ENCODE results near the gene ITIH2.
A peak's percentile ranks its signal among the peaks of the same experiment; 100 is the strongest.
"Not testable (repeated sequence)": the region's sequence is repeated elsewhere in the genome, so short reads cannot be mapped to it uniquely, and the experiment has no call there.

ITIH2 gene

DNA sequence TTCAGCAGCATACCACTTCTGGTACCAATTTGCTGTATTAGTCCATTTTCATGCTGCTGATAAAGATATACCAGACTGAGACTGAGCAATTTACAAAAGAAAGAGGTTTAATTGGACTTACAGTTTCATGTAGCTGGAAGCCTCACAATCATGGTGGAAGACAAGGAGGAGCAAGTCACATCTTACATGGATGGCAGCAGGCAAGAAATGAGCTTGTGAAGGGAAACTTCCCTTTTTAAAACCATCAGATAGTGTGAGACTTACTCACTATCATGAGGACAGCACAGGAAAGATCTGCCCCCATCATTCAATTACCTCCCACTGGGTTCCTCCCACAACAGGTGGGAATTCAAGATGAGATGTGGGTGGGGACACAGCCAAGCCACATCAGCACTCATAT lies 9.9 kb upstream of the ITIH2 start:
- not testable (repeated sequence) for DNase-seq (ENCODE audit: low spot score)

GRCh38 chr10:7696545-7696944 lies 6.6 kb upstream of the ITIH2 start:
- peak; percentile 15 for DNase-seq (ENCODE audit: low spot score)

- no peak for DNase-seq (ENCODE audit: low spot score)
Measured at GRCh38 chr10:7697426-7697825, 5.7 kb upstream of the ITIH2 start.

GRCh38 chr10:7700577-7701125 lies 2.5 kb upstream of the ITIH2 start:
- DNase-seq (ENCODE audit: low spot score): no peak

- no peak for DNase-seq (ENCODE audit: low spot score)
Measured at GRCh38 chr10:7701158-7701742, 1.9 kb upstream of the ITIH2 start.

DNA sequence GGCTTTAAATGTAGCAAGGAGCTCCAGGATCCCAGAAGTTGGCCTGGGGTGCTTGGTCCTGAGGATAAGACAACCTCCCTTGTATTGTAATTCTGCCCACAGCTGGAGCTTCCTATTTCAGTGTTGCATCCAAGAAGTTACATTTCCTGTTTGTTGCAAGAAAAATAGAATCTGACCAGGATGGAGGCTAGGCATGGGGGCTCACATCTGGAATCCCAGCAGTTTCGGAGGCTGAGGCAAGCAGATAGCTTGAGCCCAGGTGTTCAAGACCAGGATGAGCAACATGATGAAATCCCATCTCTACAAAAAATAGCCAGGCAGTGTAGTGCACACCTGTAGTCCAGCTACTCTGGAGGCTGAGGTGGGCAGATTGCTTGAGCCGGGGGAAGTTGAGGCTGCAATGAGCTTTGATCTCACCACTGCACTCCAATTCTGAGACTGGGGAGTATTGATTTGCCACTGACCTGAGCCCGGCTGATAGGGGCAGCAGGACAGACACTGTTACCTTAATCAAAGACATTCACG lies 766 bp upstream of the ITIH2 start:
- DNase-seq (ENCODE audit: low spot score): no peak

GRCh38 chr10:7704071-7705016 lies 1.2 kb downstream of the ITIH2 start:
- DNase-seq (ENCODE audit: low spot score): no peak

GRCh38 chr10:7705341-7705740 lies 2.2 kb downstream of the ITIH2 start:
- DNase-seq (ENCODE audit: low spot score): no peak

GRCh38 chr10:7706534-7707073 lies 3.5 kb downstream of the ITIH2 start:
- DNase-seq (ENCODE audit: low spot score): no peak

DNA sequence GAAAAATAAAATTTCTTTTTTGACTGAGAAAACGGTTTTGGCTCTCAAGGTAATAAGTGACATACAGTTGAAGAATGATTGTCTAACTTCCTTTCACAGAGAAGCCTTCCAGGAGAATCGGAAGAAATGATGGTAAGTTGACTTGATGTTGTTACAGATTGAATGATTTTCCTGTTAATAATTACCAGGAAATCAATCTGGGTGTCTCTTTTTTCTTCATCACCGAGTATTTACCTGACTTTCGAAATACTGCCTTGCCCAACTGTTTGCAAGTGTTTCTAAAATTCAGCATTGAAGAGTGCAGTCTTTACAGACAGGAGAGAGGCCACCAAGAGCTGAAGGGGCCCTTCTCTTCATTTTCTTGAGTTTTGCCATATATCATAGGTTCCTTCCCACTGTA lies 4.0 kb downstream of the ITIH2 start:
- no peak for DNase-seq (ENCODE audit: low spot score)

DNA sequence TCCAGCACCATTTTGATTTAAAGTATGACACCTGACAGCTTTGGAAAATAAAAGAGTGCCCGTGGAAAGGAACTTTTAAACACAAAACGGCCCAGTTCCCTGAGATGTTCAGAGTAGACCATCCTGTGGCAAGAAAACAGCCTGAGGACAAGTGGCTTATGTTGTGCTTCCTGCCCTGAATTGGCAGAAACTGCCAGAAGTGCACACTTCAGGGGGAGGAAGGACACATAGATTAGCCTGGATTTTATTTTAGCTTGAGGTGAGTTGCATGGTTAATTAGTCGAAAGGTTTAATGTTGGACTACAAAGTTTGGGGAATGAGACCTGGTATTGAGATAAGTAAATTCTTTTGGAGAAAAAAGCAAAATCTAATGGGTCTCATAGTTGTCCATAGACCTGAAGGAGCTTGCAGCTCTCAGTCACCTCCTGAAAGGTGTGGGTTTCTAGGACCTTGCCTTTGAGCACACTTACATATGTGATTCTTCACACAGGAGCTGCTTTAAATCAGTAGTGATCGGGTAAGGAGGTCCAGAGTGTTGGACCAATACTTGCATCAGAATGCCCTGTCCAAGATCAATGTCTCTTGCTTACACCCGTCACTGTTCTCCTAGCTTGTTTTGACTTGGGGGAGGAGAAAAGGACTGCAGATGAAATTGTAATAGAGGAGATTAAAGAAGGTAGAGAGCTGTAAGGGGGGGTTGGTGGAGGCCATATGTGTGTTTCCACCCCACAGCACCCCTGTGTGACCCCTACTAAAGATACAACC lies 4.9 kb downstream of the ITIH2 start:
- no peak for DNase-seq (ENCODE audit: low spot score)

- DNase-seq (ENCODE audit: low spot score): no peak
Measured at GRCh38 chr10:7708832-7709231, 5.7 kb downstream of the ITIH2 start.

DNA sequence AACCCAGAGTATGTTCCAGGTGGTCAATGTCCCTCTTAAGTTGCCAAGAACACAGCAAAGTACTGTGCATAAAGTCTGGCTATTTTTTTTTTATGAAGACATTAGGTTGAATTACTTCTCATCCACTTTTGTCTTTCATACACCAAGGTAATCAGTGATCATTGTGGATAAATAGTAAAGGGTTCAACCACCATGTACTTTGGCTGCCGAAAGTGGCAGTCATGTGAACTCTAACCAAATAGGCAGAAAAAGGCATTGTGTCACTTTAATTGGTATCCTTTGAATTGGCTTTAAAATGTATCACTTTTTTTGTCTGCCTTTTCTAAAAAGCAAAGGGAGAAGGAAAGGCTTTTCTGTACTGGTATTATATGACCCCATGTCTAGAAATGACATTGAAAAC lies 7.3 kb downstream of the ITIH2 start:
- DNase-seq (ENCODE audit: low spot score): no peak

DNA sequence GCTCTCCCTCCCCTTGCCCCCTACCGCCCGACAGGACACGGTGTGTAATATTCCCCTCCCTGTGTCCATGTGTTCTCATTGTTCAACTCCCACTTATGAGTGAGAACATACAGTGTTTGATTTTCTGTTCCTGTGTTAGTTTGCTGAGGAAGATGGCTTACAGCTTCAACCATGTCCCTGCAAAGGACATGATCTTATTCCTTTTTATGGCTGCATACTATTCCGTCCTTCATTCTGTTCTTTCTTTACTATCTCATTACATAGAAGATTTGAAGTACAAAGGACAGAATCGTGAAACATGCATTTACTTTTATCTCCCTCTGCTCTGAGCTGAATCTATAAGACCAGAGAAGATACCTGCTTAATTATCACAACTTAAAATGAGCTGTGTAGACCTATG lies 8.0 kb downstream of the ITIH2 start:
- not testable (repeated sequence) for DNase-seq (ENCODE audit: low spot score)

GRCh38 chr10:7715515-7715914 lies 12.4 kb downstream of the ITIH2 start:
- DNase-seq (ENCODE audit: low spot score): no peak

DNA sequence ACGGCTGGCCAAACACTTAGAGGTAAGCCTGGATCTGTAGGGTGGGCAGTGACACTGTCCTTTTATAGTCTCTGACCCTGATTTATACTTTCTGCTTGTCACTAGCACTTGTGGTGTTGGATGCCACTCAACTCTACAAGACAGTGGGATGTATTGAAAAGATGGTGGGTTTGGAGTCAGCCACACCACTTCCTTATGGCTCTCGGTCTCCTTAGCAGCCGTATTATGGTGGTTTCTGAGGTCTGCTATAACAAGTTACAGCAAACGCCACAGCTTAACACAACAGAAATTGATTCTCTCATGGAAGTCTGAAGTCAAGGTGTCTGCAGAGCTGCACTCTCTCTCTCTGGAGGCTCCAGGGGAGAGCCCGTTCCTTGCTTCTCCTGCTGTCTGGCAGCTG lies 14.7 kb downstream of the ITIH2 start:
- no peak for DNase-seq (ENCODE audit: low spot score)

- DNase-seq (ENCODE audit: low spot score): no peak
Measured at GRCh38 chr10:7718685-7719084, 15.6 kb downstream of the ITIH2 start.

DNA sequence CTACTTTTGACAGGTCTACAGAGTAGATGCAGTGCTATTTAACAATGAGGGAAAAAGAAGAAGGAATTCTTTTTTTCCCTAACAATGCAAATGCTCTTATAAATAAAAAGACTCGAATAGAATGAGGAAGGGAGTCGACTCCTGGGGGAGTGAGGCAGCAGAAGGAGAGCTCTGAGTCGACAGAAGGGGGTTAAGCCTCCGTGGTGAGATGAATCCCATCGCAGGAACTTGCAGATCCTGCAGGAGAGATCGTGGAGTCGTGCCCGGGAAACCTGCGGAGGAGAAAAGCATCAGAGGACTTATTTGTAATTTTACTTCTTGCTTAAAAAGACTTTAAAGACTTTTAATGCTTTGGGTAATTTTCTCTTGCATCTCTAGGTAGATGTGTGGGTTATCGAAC lies 17.4 kb downstream of the ITIH2 start:
- DNase-seq (ENCODE audit: low spot score): no peak

DNA sequence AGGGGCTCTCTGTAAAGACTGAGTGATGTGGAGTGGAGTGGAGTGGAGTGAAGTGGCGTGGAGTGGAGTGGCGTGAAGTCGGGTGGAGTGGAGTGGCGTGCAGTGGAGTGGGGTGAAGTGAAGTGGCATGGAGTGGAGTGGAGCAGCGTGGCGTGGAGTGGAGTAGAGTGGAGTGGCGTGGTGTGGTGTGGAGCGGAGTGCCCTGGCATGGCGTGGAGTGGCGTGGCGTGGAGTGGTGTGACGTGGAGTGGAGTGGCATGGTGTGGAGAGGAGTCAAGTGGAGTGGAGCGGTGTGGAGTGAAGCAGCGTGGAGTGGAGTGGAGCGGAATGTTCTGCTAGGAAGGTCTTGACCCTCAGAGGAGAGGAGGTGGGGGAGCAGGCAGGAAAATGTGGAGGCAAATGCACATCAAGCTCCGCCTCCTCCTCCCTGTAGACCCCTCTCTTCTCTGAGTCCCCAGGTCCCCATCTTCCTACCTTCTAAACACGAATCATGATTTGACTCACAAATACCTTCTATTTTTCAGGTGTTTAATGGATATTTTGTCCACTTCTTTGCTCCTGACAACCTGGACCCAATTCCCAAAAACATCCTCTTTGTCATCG lies 19.9 kb downstream of the ITIH2 start:
- DNase-seq (ENCODE audit: low spot score): no peak

GRCh38 chr10:7734821-7735220 lies 31.7 kb downstream of the ITIH2 start:
- DNase-seq (ENCODE audit: low spot score): no peak

- DNase-seq (ENCODE audit: low spot score): no peak
Measured at GRCh38 chr10:7738536-7739407, 35.7 kb downstream of the ITIH2 start.

Data from GM03348 (cell line).